Astrocyte (in vitro differentiated cells and primary cell): Measurements from ENCODE around the gene TMX4.

ENCODE experiments used
- CTCF ChIP-seq: IDR thresholded peaks from 2 replicates; pipeline ENCODE4 v1.5.1; 2011; ENCODE audit warnings: low read depth, mild to moderate bottlenecking, inconsistent platforms, low read length, moderate library complexity; ENCODE audit not compliant: insufficient read depth
- EZH2 ChIP-seq: IDR thresholded peaks from 2 replicates; pipeline ENCODE4 v1.6.1; 2012; ENCODE audit warnings: mild to moderate bottlenecking, low read length, inconsistent platforms; ENCODE audit not compliant: insufficient read depth

GRCh38 chr20:7939663-7940062 is 79.9 kb downstream of the TMX4 start:
- no peak for TF ChIP-seq CTCF
- no peak for TF ChIP-seq EZH2
